Measurements from ENCODE around the gene ZNF521.
"Not testable (repeated sequence)": the region's sequence is repeated elsewhere in the genome, so short reads cannot be mapped to it uniquely, and the experiment has no call there.

ZNF521 gene

DNA sequence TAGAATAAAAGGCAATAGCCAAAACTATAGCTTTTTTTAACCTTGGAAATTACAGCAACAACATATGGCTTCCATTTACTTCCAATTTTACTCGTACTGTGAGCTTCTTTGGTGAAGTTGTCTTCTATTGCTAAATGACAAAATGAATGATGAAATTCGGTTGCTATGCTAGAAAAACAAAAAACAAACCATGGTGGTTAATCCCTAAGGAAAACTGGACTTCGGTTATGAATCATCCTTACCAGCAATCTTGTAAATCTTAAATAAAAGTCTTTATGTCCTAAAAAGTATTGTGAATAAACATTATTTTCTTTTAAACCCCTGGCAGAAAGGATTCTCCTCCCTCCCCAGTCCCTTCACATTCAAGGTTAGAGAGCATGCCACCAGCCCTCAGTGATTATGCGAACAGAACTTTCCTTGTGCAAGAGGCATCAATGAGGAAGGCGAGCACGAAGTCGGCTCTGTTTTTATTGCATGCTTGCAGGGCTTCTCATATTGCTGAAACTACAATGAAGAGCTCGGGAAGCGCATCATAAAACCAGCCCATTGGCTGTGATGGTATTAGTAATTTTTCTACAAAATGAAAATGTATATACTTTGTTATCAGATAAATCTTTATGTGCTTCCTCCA is 62.9 kb downstream of the ZNF521 start:
- peak; percentile 53 for DNase-seq (ENCODE audit: low spot score)

DNA sequence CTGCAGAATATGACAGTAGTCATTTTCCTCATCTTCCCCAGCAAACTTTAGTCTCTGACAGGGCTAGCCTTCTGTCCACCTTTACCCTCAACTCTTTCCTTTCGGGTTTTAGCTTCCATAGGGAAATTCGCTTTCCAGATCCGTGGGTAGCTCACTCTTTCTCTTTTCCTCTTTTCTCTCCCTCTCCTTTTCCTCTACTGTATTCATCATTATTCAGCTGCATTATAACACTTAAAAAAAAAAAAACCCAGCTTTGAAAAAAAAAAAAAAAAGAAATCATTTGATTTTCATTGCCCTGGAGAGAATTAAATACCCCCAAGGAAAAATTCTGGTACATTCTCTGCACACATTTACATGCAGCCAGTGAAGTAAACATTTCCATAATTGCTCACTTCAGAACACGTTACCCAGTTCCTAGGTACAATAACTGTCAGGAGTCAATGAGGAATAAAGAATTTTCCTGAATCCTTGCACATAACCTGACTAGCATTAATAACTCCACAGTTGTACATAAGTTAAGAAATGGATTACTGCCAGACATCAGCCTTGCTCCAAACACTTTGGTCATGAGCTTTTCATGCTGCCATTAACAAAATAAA is 63.5 kb downstream of the ZNF521 start:
- no peak for DNase-seq (ENCODE audit: low spot score)

DNA sequence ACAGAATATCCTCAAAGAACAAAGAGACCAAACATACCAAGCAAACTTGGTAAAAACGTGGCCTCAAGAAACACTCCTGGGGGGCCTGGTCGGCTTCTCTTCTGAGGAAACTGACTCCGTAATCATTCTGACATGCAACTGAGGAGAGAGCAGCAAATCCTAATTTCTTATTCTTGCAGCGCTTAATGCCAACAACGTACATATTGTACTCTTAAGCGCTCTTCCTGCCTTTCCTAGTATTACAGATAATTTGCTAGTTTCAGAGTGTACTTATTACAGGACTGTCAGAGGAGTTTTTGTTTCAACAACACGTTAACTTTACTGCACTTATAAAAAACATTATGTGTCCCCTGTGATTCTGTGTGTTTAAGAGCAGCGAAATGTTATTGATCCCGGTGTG is 64.9 kb downstream of the ZNF521 start:
- no peak for DNase-seq (ENCODE audit: low spot score)

DNA sequence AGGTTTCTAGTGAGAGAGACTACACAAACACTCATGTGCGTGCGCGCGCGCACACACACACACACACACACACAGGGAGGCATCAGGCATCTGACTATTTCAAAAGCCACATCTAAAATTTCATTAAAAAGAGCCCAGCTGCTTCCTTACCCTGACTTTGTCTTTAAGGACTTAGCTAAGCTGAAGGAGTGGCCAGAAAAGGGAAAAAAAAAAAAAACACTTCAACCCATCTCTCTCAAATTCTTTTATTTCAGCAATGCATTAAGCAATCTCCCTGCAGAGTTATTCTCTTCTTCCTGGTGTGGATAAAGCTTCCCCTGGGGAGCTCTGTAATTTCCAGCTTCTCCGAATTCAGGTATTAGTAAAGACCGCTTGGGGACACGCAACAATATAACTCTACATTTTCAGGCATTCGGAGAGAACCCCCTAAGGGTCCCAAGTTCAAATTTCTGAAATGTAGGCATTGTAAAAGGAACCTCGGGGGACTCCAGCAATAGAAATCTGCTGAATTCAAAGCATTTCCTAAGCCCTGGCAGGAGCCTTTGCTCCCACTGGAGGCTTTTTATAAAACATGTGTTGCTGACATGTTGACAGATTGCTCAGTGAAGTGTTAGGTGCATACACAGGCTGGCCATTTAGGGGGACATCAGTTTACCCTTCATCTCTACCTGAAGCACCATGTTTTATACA is 67.0 kb downstream of the ZNF521 start:
- no peak for DNase-seq (ENCODE audit: low spot score)

DNA sequence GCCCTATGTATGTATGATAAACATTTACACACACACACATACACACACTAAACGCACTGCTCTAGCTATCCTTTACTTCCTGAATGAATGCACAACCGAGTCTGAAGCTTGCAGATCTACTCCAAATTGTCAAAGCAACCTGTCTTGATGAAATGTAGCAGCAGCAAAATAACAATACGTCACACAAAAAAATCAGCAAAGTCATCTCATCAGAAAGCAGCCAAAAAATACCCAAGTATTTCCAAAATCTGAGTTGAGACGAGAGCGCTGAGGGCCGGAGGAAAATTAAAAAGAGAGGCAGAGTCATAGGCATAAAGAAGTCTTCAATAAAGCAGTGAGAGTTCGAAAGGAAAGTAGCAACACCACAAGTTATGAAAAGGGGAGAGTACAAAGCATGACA is 67.7 kb downstream of the ZNF521 start:
- no peak for DNase-seq (ENCODE audit: low spot score)

DNA sequence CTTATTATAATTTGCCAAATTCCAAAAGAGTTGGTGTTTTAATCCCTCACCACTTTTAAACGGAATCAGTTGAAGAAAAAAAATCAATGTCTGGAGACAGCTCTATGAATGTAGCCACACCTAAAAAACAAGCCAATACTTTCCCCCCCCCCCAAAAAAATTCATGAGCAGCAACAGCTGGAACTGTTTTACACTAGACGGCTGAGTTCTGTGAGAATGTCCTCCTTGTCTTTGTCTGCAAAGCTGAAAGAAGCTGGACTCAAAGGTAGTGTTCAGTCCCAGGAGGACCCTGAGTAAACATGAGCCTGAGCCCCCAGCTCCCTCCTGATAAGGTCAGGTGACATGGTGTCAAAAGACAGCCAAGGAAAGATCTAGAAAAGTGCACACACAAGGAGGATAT is 68.2 kb downstream of the ZNF521 start:
- DNase-seq (ENCODE audit: low spot score): no peak

DNA sequence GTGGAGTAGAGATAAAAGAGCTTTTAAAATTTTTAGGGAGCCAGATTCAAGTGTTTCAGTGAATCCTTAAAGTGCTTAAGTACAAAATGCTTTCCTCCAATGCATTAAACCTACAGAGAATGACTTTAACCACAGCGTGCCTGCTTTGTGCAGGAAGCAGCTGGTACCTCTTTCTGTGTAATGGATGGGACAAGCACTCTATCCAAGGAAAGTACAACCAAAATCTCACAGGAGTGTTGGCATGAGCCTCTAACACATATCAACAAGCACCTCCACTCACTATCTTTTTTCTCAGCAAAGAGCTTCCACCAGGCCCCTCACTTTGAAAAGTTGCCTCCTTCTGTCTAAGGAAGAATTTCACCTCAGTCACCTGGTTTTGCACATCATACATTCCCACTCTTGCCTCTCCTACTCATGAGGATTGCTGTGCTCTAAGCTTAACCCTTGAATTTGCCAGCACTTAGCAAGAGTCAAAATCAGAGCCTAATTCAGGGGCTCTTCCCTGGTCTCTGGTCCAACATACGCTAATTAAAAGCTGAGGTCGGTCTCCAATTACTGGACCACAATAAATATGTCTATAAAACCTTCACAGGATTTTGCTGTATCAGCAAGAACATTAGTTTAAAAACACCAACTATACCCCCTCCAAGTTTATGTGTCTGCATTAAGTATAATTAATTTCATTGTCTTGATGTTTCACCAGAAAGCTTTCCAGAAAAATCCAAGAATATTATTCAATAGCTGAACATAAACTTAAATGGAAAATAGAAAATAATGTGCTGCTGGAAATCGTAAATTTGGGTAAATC is 68.9 kb downstream of the ZNF521 start:
- no peak for DNase-seq (ENCODE audit: low spot score)

DNA sequence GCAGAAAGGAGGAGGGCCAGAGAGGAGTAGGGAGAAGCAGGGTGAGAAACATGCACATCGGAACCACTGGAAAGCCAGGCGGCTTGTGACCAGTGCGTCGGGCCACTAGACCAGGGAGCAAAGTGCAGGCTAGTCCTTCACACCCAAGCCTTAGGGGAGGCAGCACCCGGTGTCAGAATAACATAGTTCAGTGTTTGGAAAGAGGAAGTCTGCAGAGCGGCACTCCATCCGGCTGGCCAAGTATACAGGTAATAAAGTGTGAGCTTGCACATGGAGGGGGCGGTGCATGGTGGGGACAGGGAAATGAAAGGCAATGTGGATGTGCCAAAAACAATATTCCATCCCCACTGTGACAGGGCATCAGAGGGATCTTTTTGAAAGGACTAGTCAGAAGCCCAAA is 69.7 kb downstream of the ZNF521 start:
- no peak for DNase-seq (ENCODE audit: low spot score)

DNA sequence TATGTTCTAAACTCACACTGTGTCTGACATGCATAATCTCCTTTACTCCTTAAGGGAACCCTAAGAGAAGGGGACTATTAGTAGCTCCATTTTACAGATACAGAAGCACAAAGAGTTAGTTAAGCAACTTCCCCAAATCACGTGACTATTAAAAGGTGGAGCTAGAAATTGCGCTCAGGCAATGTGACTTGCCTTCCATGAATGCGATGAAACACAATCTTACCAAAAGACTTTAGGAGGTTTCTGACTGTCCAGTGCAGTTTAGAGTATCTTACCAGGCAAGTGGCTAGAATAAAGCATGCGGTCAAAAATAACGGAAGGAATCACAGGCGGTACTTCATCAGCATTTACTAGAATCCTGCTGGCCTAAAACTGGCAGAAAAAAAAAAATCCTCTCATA is 70.4 kb downstream of the ZNF521 start:
- no peak for DNase-seq (ENCODE audit: low spot score)

DNA sequence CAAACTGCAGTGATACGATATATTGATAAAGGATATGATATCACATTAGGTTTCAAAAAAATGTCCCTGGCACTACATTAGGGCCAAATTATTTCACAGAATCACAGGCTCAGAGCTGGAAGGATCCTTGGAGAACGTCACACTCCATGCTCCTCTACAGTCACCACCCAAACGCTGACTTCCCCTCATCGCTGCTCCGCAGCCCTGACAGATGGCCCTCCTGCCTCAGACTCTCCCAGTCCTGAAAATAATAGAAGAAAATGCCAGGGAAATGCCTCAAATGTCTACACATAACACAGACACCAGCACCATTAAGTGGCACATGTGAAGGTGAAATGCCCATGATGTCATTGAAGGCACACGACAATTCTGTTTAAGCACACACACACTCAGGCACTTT is 72.0 kb downstream of the ZNF521 start:
- no peak for DNase-seq (ENCODE audit: low spot score)

DNA sequence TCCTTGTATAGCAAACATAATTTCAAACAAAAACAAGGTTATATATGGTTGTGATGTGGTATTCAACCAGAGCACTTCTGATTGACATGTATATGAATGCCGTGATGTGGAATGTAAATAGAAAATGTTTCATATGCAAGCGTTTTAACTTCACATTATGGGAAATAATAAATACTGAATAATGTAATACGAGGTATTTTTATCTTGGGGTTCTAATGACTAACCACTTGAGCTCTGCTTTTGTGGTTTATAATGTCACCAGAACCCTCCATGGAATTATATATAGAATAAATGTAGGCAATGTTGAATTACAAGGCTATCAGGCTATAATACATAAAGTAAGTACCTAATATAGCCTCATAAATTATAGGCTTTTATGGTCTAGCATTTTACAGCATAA is 72.4 kb downstream of the ZNF521 start:
- no peak for DNase-seq (ENCODE audit: low spot score)

DNA sequence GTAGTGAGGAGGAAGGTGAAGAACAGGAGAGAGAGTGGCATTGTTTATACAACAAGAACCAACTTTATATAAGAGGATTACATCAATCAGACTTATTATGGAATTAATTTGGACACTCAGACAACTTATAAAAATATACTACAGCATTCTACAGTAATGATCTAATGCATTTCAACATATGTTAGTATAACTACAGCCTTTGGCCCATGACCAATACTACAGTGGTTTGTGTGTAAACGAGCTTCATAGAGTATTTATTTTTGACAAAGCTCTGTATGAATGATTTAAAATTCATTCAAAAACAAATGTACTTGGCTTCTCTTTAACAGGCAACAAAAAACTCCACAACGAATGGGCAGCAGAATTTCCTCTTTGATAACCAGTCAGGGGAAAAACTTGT is 72.8 kb downstream of the ZNF521 start:
- DNase-seq (ENCODE audit: low spot score): no peak

DNA sequence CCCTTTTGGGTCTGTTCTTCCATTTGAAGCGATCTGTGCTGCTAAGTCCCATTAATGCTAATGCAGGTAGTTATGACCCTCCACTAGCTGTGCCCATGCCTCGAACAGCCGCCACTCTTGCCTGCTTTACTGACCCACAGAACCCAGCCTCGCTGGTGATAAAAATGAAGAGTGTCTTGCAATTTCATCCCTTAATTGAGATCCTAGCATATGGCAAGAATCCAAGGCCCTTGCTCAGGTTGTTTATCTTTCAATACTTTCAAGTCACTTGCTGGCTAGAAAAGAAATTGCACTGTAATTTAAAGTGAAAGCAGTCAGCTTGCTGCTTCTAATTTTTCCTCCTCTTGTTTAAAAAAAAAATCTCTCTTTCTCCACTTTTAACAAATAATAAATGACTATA is 73.6 kb downstream of the ZNF521 start:
- no peak for DNase-seq (ENCODE audit: low spot score)

DNA sequence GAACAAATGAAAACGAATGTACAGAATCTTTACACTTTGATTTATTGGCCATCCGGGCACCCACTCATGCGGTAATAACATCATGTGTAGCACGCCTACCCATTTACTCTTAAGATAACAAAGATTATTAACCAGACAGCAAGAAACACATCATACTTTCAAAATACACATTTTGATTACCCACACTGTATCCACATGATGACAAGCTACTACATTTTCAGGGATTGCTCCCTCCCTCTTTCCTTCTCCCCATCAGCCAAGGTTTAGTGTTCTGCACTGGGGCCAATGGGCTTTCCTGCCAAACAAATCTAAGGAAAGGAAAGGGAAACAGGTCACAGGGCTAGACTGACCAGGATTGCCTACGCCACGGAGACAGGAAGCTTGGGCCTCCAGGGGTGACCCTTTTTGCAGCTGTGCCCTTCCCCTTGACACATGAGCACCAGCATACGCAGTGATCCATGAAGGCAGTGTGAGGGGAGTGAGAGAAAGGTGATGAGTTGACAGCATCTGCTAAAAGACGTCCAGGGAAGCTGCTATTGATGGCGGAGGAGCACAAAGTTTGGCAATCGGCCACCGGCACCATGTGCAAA is 76.5 kb downstream of the ZNF521 start:
- DNase-seq (ENCODE audit: low spot score): peak; percentile 74

DNA sequence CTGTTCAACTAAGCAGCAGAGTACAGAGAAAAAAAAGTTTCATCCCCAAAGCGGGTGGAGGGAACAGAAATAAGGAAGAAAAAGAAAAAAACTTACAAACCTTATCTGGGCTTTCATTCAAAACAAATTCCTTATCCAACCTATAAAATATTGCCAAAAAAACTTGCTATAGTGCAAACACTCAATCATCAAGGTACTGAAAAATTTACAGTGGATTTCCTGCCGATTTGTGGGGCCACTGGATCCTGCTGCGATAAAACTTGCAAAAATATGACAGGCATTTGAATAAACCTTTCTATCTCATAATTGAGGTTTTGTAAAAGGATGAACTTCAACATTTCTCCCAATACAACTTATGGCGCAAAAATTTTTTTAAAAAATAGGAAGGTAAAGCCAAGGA is 77.0 kb downstream of the ZNF521 start:
- no peak for DNase-seq (ENCODE audit: low spot score)

DNA sequence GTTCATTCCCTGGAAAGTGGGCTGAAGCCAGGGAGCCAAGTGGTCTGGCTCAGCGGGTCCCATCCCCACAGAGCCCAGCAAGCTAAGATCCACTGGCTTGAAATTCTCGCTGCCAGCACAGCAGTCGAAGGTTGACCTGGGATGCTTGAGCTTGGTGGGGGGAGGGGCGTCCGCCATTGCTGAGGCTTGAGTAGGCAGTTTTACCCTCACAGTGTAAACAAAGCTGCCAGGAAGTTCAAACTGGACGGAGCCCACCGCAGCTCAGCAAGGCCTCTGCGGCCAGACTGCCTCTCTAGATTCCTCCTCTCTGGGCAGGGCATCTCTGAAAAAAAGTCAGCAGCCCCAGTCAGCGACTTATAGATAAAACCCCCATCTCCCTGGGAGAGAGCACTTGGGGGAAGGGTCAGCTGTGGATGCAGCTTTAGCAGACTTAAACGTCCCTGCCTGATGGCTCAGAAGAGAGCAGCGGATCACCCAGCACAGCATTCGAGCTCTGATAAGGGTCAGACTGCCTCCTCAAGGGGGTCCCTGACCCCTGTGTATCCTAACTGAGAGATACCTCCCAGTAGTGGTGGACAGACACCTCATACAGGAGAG is 84.9 kb downstream of the ZNF521 start:
- not testable (repeated sequence) for DNase-seq (ENCODE audit: low spot score)

DNA sequence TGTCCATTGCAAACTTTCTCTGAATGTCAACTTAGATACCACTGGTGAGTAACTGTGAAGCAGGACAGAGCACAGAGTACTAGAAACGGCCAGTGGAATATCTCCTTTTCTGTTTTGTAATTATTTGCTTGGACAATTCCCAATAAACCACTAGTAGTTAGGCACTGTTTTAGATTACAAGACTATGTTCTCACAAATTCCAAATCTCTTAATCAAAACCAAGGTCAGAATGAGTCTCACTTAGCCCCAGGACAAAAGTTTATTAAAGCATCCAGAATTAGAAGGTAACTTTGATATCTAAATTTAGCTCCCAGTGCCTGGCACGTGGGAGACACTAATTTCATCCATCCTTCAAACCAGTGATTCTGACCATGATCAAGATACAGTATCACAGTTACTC is 89.0 kb downstream of the ZNF521 start:
- DNase-seq (ENCODE audit: low spot score): no peak

DNA sequence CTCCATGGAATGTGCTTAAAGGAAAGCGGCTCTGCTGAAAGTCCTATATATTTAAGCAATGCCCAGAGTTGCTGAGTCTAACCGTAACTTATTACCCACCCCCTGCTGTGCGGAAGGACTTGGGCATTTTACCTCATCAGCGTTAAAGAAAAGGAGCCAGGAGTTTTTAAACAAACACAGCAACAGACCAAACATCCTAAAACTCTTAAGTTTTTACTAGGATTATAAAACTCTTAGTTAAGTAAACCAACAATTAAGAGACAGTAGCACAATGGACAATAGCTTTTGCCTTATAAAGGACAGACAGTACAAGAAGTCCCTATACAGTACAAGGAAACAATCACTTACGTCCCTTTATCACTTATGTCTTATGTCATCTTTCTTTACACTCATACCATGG is 90.2 kb downstream of the ZNF521 start:
- DNase-seq (ENCODE audit: low spot score): no peak

DNA sequence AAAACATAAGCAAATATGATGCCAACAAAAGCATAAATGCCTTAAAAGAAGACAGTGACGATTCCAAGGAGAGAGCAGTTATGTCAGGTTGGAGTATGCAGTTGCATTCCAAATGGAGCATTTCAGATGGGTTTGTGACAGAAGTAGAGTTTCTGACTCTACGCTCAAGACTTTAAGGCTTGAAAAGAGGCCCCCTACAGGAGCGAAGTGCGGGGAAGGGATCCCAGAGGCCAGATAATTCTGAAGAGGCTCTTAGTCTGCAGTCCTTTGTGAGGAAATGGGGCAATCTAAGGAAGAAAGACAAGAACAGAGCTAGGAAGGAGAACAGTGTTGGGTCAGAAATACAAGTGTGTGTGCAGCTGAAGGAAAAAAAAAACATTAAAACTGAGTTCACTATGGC is 95.5 kb downstream of the ZNF521 start:
- no peak for DNase-seq (ENCODE audit: low spot score)

DNA sequence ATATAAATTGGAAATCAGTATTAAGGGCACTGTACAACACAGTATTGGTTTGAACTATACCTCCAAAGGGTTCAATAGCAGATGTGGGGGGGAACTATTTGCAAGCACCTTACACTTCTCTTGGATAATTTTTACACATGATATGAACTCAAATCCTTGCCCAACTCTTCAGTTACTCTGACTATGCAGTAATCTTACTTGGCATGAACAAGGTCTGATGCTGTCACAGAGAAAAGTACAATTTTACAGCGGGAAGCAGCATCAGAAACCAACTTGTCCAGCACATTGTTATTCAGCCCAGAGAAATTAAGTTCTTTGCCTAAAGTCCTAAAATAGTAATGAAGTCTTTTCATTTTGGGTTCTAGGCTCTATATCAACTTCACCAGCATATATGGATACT is 98.2 kb downstream of the ZNF521 start:
- DNase-seq (ENCODE audit: low spot score): no peak

DNA sequence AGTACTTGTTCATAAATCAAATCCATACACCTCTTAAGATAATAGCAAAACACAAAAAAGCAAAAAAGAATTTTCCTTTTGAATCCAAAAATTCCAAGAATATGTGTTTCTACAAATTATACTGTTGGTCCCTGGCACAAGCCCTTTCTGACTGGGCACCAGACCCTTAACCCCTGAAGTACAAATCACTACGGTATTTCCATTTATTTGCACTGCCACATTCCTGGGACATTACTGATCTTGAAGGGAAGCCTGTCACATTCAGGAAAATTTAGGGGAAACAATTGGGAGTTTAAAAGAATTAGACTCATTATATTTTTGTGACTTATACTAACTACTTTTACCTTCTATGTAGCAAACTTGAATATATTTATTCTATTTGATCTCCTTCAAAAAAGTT is 98.8 kb downstream of the ZNF521 start:
- peak; percentile 82 for DNase-seq (ENCODE audit: low spot score)

DNA sequence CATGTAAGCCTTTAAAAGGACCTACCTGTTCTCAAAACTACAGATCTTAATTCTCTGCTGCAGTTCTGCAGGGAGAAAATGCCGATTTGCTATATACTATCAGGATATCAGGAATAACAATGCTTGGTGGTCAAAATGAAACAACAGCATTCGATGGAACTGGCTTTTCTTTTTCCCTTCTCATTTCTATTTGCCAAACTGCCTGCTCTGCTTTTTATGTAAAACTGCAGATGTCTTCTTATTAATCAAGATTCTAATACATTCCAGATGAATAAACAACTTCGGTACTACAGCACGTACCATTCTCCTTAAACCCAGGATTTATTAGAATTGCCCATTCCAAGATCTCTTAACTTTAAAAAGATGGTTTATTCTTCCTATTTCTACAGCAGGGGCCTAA is 100.9 kb downstream of the ZNF521 start:
- DNase-seq (ENCODE audit: low spot score): no peak

Measured in kidney capillary endothelial cell (primary cell).